Caco-2 (cell line): ENCODE measurements around the gene YY2. TPM values are rescaled to one million over a fixed set of nuclear protein-coding genes. Genes with fewer than 3 reads are reported as not detected.
A peak's percentile ranks its signal among the peaks of the same experiment; 100 is the strongest.

Experiments used
- BruUV-seq: library from RNA; stranded (reverse); fragments of 400-500 nt; replicated peaks from 2 replicates; lab custom pipeline; 2021; lab: Mats Ljungman, UMichigan
- CTCF ChIA-PET: fragments of 300-600 bp; sonication (Branson Sonifier 250); formaldehyde crosslinking; loops from one replicate; lab custom pipeline; 2022; ENCODE audit warnings: antibody characterized with exemption; lab: Charles Lee
- POLR2A ChIA-PET: fragments of 300-600 bp; sonication (Branson Sonifier 250); formaldehyde crosslinking; loops from one replicate; lab custom pipeline; 2022; ENCODE audit warnings: antibody characterized with exemption; lab: Charles Lee
- DNase-seq, 2 experiments: peaks; one replicate each; pipeline versions ENCODE4 v3.0.0 to v3.0.0-alpha.2; 2020 to 2022
- H3K27me3 ChIP-seq: replicated peaks from 2 replicates; pipeline ENCODE4 v1.6.0; 2011; ENCODE audit warnings: low read length; ENCODE audit not compliant: control insufficient read depth, insufficient read depth
- H3K36me3 ChIP-seq: 2 replicates; pipeline ENCODE4 v1.5.1; 2011; ENCODE audit warnings: low read length; ENCODE audit not compliant: control insufficient read depth, insufficient read depth
- H3K4me1 ChIP-seq: fragments of 250-450 bp; sonication (Bioruptor Pico); 2 replicates; pipeline ENCODE4 v1.5.1; 2020; ENCODE audit warnings: mild to moderate bottlenecking
- H3K4me3 ChIP-seq: 2 replicates; pipeline ENCODE4 v1.5.1; 2011; ENCODE audit warnings: low read depth, mild to moderate bottlenecking, control low read depth, low read length
- H3K9me3 ChIP-seq: fragments of 250-450 bp; sonication (Bioruptor Pico); 2 replicates; pipeline ENCODE4 v1.5.1; 2020; ENCODE audit warnings: mild to moderate bottlenecking, moderate library complexity
- H3K27ac Mint-ChIP-seq: one replicate; pipeline ENCODE4 v1.8.0; 2022; ENCODE audit warnings: mixed read lengths; ENCODE audit not compliant: unreplicated experiment
- H3K27me3 Mint-ChIP-seq: one replicate; pipeline ENCODE4 v1.8.0; 2022; ENCODE audit warnings: mixed read lengths; ENCODE audit not compliant: insufficient read depth, unreplicated experiment
- H3K36me3 Mint-ChIP-seq: one replicate; pipeline ENCODE4 v1.8.0; 2022; ENCODE audit warnings: mild to moderate bottlenecking, mixed read lengths; ENCODE audit not compliant: insufficient read depth, unreplicated experiment
- H3K4me1 Mint-ChIP-seq: one replicate; pipeline ENCODE4 v1.8.0; 2022; ENCODE audit warnings: low read depth, mixed read lengths; ENCODE audit not compliant: unreplicated experiment
- H3K4me3 Mint-ChIP-seq: one replicate; pipeline ENCODE4 v1.8.0; 2022; ENCODE audit warnings: mild to moderate bottlenecking, moderate library complexity, mixed read lengths; ENCODE audit not compliant: unreplicated experiment
- H3K9me3 Mint-ChIP-seq: one replicate; pipeline ENCODE4 v1.8.0; 2022; ENCODE audit warnings: mixed read lengths; ENCODE audit not compliant: unreplicated experiment
- intact Hi-C: fragments of 100-400 bp; cut with micrococcal nuclease; formaldehyde crosslinking; loops from one replicate; pipeline ENCODE4 v1.10.0; 2022; ENCODE audit not compliant: unreplicated experiment
- total RNA-seq: library from RNA; stranded (reverse); gene quantifications from 2 replicates; pipeline ENCODE4 v1.2.3, GENCODE V29; 2022
- TF ChIP-seq, protein P1 (sequence below), 2 experiments: fragments of 200-600 bp in 1 of 2; IDR thresholded peaks; 1 replicate in 1 of 2; 2 replicates in 1 of 2; pipeline versions ENCODE4 v1.5.1 to v1.8.0; 2011 to 2022; ENCODE audit warnings: antibody characterized with exemption in 1 of 2, control low read depth in 1 of 2, inconsistent platforms in 1 of 2, low read depth in 1 of 2, low read length in 1 of 2, mild to moderate bottlenecking in 1 of 2, moderate library complexity in 1 of 2; ENCODE audit not compliant: insufficient read depth in 1 of 2, severe bottlenecking in 1 of 2, unreplicated experiment in 1 of 2

Gene YY2
- total RNA-seq, 1 experiment from 2014 or later = 3.9 TPM

DNA sequence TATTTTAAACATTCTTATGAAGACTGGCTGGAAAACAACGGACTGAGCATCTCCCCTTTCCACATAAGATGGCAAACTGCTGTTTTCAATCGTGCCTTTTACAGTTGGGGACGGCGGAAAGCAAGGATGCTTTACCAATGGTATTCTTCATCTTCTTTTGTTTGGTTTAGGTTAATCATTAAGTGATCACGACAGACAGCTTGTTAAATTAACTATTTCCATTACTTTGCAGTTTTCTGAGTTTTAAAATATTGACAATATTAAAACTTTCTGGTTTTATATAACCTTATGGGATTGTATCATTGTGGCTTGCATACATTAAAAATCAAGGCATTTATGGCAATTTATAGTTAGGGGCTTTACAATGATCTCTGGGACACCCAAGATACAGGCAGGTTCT is 12.6 kb upstream of the YY2 start:
- Mint-ChIP-seq H3K36me3 (peaks cover 21% of the 10 kb centered on the region), H3K4me1 (peaks cover 9% of the 10 kb centered on the region), H3K27ac (no peak overlapping the region), H3K27me3 (no peaks in the 10 kb centered on the region), H3K4me3 (peak overlapping the region; percentile 27), H3K9me3 (no peaks in the 10 kb centered on the region)
- TF ChIP-seq, protein P1, sequence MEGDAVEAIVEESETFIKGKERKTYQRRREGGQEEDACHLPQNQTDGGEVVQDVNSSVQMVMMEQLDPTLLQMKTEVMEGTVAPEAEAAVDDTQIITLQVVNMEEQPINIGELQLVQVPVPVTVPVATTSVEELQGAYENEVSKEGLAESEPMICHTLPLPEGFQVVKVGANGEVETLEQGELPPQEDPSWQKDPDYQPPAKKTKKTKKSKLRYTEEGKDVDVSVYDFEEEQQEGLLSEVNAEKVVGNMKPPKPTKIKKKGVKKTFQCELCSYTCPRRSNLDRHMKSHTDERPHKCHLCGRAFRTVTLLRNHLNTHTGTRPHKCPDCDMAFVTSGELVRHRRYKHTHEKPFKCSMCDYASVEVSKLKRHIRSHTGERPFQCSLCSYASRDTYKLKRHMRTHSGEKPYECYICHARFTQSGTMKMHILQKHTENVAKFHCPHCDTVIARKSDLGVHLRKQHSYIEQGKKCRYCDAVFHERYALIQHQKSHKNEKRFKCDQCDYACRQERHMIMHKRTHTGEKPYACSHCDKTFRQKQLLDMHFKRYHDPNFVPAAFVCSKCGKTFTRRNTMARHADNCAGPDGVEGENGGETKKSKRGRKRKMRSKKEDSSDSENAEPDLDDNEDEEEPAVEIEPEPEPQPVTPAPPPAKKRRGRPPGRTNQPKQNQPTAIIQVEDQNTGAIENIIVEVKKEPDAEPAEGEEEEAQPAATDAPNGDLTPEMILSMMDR (IDR thresholded peaks at IDR 0.05; ENCODE audit: insufficient read depth in 1 of 2, low read depth in 1 of 2, low read length in 1 of 2, severe bottlenecking in 1 of 2, unreplicated experiment in 1 of 2) = no peak
- BruUV-seq = no TSS peak
- Histone ChIP-seq H3K4me1 (peaks cover 10% of the 10 kb centered on the region), H3K4me3 (no peak overlapping the region), H3K27me3 (no peaks in the 10 kb centered on the region), H3K36me3 (no peaks in the 10 kb centered on the region), H3K9me3 (no peaks in the 10 kb centered on the region)
- intact Hi-C loops = no loop called here
- ChIA-PET CTCF (no interaction called here), POLR2A (no interaction called here)
- DNase-seq = peak in 1 of 2 experiments; percentile 8

DNA sequence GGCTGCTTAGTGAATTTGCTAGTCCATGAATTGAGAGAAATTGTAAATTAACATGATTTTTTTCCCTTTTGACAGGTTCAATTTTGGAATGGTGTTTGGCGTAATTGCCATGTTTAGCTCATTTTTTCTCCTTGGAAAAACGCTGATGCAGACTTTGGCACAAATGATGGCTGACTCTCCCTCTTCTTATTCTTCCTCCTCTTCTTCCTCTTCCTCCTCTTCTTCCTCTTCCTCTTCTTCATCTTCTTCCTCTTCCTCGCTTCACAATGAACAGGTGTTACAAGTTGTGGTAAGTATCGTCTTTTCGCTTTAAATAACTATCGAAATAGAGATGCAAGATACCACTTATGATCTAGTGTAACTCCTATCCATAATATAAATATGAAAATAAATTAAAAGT is 10.7 kb upstream of the YY2 start:
- Mint-ChIP-seq H3K4me3 (no peak overlapping the region), H3K9me3 (no peaks in the 10 kb centered on the region), H3K36me3 (peaks cover 21% of the 10 kb centered on the region), H3K27ac (no peak overlapping the region), H3K27me3 (no peaks in the 10 kb centered on the region), H3K4me1 (peaks cover 9% of the 10 kb centered on the region)
- POLR2A ChIA-PET = no interaction called here
- TF ChIP-seq, protein P1 (IDR thresholded peaks at IDR 0.05; ENCODE audit: insufficient read depth in 1 of 2, low read depth in 1 of 2, low read length in 1 of 2, severe bottlenecking in 1 of 2, unreplicated experiment in 1 of 2) = no peak
- intact Hi-C loops = no loop called here
- Histone ChIP-seq H3K4me1 (peaks cover 10% of the 10 kb centered on the region), H3K9me3 (no peaks in the 10 kb centered on the region), H3K27me3 (no peaks in the 10 kb centered on the region), H3K4me3 (no peak overlapping the region), H3K36me3 (no peaks in the 10 kb centered on the region)
- DNase-seq = no peak
- CTCF ChIA-PET = no interaction called here
- BruUV-seq = no TSS peak

DNA sequence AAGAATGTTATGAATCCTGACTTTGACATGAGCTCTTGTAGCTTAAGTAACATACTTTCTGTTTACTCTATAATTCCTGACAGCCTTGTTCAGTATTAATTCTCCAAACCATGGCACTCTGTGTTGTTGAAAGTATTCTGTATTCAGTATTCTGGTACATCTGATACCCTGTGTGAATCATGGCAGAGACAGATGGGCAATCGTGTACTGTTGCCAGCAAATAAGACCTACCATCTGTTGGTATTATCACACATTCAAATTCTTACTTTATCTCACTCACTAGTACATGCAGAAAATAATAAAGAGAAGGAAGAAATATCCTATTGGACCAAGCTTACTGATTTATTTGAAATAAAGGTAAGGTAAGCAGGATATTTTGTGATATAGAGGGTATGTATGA is 8.4 kb upstream of the YY2 start:
- Histone ChIP-seq H3K9me3 (no peaks in the 10 kb centered on the region), H3K27me3 (no peaks in the 10 kb centered on the region), H3K36me3 (no peaks in the 10 kb centered on the region), H3K4me1 (peaks cover 10% of the 10 kb centered on the region; the same call in 1 of the 2 replicates), H3K4me3 (no peak overlapping the region)
- POLR2A ChIA-PET = no interaction called here
- CTCF ChIA-PET = no interaction called here
- Mint-ChIP-seq H3K27me3 (no peaks in the 10 kb centered on the region), H3K36me3 (peaks cover 21% of the 10 kb centered on the region), H3K27ac (no peak overlapping the region), H3K9me3 (no peaks in the 10 kb centered on the region), H3K4me3 (no peak overlapping the region), H3K4me1 (peaks cover 9% of the 10 kb centered on the region)
- no TSS peak for BruUV-seq
- TF ChIP-seq, protein P1 (IDR thresholded peaks at IDR 0.05; ENCODE audit: insufficient read depth in 1 of 2, low read depth in 1 of 2, low read length in 1 of 2, severe bottlenecking in 1 of 2, unreplicated experiment in 1 of 2) = no peak
- no peak for DNase-seq
- intact Hi-C loops = no loop called here
